Neutrophil (primary cell): ENCODE data around the gene MEF2B.

ENCODE experiments used
- H3K27ac ChIP-seq: fragments of 200-600 bp; sonication (generic); 2 replicates; pipeline ENCODE4 v1.5.1; 2016; ENCODE audit warnings: mild to moderate bottlenecking, moderate library complexity
- H3K27me3 ChIP-seq: fragments of 200-600 bp; sonication (generic); 2 replicates; pipeline ENCODE4 v1.6.0; 2016; ENCODE audit warnings: mild to moderate bottlenecking
- H3K36me3 ChIP-seq: fragments of 200-600 bp; sonication (generic); 2 replicates; pipeline ENCODE4 v1.5.1; 2017
- H3K4me1 ChIP-seq, 2 experiments: fragments of 200-600 bp in 1 of 2; sonication (generic) in 1 of 2; 1 replicate in 1 of 2; 2 replicates in 1 of 2; pipeline versions ENCODE4 v1.5.1 to v1.6.1; 2013 to 2016; ENCODE audit warnings: low read depth in 1 of 2, low read length in 1 of 2, mild to moderate bottlenecking in 1 of 2, moderate library complexity in 1 of 2; ENCODE audit not compliant: control insufficient read depth in 1 of 2, insufficient read depth in 1 of 2
- H3K4me3 ChIP-seq, 2 experiments: fragments of 200-600 bp in 1 of 2; sonication (generic) in 1 of 2; 1 replicate in 1 of 2; 2 replicates in 1 of 2; pipeline ENCODE4 v1.5.1; 2013 to 2016; ENCODE audit warnings: low read depth in 1 of 2, low read length in 1 of 2, mild to moderate bottlenecking in 1 of 2, moderate library complexity in 1 of 2
- H3K9me3 ChIP-seq: fragments of 200-600 bp; sonication (generic); 2 replicates; pipeline ENCODE4 v1.5.1; 2016
- CTCF ChIP-seq: fragments of 200-600 bp; sonication (generic); IDR thresholded peaks from 2 replicates; pipeline ENCODE4 v1.5.1; 2016; ENCODE audit warnings: antibody characterized with exemption

MEF2B gene

DNA sequence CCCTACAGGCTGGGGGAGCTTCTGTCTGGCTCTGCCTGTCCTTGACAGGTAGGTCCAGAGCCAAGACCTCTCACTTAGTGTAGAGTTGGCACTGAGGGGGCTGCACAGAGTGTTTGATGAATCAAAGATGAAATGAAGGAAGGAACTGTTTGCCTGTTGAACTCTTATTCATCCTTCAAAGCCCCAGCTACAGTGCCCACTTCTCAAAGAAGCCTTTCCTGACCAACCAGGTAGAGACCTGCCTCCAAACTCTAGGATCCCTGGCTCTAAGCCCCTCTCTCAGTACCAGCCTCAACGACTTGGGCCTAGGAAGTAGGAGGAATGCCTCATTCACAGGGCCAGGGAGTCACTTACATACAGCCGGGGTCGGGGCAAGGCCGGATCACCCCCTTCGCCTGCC is 22.7 kb downstream of the MEF2B start:
- no peaks in the 10 kb centered on the region for H3K9me3 ChIP-seq
- peaks cover 0 to 6% of the 10 kb centered on the region in 2 experiments for H3K4me1 ChIP-seq
- no peaks in the 10 kb centered on the region for H3K27me3 ChIP-seq
- no peak overlapping the region for H3K4me3 ChIP-seq
- no peak for TF ChIP-seq CTCF
- no peak overlapping the region for H3K27ac ChIP-seq
- peaks cover 47% of the 10 kb centered on the region for H3K36me3 ChIP-seq

DNA sequence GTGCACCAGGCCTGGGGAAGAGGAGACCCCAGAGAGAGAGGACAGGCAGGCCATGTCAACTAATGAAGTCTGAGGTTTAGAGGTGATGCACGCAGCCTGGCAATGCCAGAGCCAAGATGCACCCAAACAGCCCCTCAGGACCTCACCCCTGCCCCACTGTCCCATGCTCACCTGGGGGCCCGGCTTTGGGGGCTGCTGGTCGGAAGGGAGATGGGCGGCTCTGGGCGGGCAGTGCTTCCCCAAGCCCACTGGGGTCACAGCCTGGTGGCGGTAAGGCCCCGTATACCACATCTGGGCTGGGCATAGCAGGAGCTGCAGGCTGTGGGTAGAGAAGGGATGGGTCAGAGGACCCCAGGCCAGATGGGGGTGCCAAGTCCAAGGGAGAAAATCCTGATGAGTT is 23.2 kb downstream of the MEF2B start:
- H3K4me3 ChIP-seq: no peak overlapping the region
- H3K36me3 ChIP-seq: peaks cover 47% of the 10 kb centered on the region
- H3K9me3 ChIP-seq: no peaks in the 10 kb centered on the region
- H3K4me1 ChIP-seq: peaks cover 0 to 6% of the 10 kb centered on the region in 2 experiments
- H3K27ac ChIP-seq: no peak overlapping the region
- H3K27me3 ChIP-seq: no peaks in the 10 kb centered on the region
- TF ChIP-seq CTCF: no peak

DNA sequence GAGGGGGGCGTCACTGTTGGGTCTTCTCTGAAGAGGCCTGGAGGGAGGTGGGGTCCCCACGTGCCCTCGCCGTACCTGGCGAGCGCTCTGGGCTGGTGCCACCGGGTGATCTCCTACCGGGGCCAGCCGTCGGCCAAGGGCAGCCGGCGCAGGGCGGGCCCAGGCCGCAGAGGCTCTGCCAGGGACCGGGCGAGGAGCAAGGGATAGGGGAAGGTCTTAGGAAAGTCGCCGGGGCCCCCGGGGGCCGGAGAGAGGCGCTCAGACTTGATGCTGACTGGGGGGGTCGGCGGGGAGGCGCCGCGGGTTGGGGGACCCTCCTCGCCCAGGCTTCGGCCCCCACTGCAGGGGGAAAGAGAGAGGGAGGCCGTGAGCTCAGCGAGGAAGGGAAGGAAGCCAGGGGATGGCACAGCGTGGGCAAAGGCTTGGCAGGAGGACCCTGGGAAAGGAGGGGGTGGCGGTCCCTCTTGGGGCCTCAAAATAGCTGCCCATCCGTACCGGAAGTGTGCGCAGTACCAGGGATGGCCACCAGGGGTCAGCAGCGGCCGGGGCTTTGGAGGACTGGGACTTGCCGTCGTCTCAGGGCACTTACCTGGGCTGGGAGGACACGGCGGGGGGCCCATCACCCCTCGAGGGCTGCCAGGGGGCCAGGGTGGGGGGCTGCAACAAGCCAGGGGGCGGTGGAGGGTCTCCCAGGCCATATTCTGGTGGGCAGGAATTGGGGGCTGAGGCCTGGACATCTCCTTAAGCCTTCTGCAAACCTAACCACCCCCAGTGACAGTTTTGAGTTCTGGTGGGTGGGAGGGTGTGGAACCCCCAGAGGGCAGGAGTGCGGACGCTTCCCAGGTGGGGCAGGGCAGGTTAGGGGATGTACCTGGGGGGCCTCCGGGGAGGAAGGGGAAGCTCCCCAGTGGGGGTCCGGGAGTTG is 24.1 kb downstream of the MEF2B start:
- H3K27me3 ChIP-seq: no peaks in the 10 kb centered on the region
- no peak overlapping the region for H3K4me3 ChIP-seq
- no peaks in the 10 kb centered on the region for H3K9me3 ChIP-seq
- peaks cover 0 to 6% of the 10 kb centered on the region in 2 experiments for H3K4me1 ChIP-seq
- peaks cover 47% of the 10 kb centered on the region for H3K36me3 ChIP-seq
- peak; percentile 92 for TF ChIP-seq CTCF
- no peak overlapping the region for H3K27ac ChIP-seq

DNA sequence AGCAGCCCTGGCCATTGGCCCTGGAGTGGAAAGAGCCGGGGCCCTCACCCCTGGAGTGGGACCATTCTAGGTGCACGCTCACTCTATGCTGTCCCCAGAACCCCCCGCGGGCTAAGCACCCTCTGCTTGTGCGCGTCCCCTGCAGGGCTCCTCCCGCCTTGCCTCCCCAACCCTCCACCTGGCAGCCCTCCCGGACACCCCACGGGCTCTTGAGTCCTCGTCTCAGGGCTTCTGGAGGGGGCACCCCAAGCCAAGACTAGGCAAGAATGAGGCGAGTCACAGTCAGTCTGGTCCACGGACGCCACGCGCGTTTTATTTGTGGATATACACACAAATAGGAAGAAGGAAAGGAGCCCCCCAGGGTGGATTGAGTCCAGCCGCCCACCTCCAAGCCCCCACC is 24.8 kb downstream of the MEF2B start:
- no peak for TF ChIP-seq CTCF
- Histone ChIP-seq H3K4me1 (peaks cover 0 to 6% of the 10 kb centered on the region in 2 experiments), H3K36me3 (peaks cover 41% of the 10 kb centered on the region), H3K27me3 (no peaks in the 10 kb centered on the region), H3K9me3 (no peaks in the 10 kb centered on the region), H3K27ac (no peak overlapping the region), H3K4me3 (no peak overlapping the region)

- peaks cover 13% of the 10 kb centered on the region for H3K36me3 ChIP-seq
- H3K9me3 ChIP-seq: no peaks in the 10 kb centered on the region
- H3K27me3 ChIP-seq: peaks cover 7% of the 10 kb centered on the region
- peaks cover 11 to 28% of the 10 kb centered on the region in 2 experiments for H3K4me1 ChIP-seq
- TF ChIP-seq CTCF: no peak
- no peak overlapping the region for H3K4me3 ChIP-seq
- no peak overlapping the region for H3K27ac ChIP-seq
These were observed 27.7 kb downstream of the MEF2B start for GRCh38 chr19:19142347-19142746.
